AG09319 (cell line): ENCODE measurements around the gene GPR132.

Experiments used
- DNase-seq: peaks from one replicate; pipeline ENCODE4 v3.0.0-alpha.2; 2010; ENCODE audit warnings: low read depth; ENCODE audit errors: extremely low read depth
- TF ChIP-seq, protein P1 (sequence below): IDR thresholded peaks from 2 replicates; pipeline ENCODE4 v1.5.1; 2011; ENCODE audit warnings: low read depth, mild to moderate bottlenecking, inconsistent platforms, low read length, moderate library complexity

Gene GPR132

GRCh38 chr14:105094193-105094907 lies 29.1 kb upstream of the GPR132 start:
- TF ChIP-seq, protein P1, sequence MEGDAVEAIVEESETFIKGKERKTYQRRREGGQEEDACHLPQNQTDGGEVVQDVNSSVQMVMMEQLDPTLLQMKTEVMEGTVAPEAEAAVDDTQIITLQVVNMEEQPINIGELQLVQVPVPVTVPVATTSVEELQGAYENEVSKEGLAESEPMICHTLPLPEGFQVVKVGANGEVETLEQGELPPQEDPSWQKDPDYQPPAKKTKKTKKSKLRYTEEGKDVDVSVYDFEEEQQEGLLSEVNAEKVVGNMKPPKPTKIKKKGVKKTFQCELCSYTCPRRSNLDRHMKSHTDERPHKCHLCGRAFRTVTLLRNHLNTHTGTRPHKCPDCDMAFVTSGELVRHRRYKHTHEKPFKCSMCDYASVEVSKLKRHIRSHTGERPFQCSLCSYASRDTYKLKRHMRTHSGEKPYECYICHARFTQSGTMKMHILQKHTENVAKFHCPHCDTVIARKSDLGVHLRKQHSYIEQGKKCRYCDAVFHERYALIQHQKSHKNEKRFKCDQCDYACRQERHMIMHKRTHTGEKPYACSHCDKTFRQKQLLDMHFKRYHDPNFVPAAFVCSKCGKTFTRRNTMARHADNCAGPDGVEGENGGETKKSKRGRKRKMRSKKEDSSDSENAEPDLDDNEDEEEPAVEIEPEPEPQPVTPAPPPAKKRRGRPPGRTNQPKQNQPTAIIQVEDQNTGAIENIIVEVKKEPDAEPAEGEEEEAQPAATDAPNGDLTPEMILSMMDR: no peak
- no peak for DNase-seq

DNA sequence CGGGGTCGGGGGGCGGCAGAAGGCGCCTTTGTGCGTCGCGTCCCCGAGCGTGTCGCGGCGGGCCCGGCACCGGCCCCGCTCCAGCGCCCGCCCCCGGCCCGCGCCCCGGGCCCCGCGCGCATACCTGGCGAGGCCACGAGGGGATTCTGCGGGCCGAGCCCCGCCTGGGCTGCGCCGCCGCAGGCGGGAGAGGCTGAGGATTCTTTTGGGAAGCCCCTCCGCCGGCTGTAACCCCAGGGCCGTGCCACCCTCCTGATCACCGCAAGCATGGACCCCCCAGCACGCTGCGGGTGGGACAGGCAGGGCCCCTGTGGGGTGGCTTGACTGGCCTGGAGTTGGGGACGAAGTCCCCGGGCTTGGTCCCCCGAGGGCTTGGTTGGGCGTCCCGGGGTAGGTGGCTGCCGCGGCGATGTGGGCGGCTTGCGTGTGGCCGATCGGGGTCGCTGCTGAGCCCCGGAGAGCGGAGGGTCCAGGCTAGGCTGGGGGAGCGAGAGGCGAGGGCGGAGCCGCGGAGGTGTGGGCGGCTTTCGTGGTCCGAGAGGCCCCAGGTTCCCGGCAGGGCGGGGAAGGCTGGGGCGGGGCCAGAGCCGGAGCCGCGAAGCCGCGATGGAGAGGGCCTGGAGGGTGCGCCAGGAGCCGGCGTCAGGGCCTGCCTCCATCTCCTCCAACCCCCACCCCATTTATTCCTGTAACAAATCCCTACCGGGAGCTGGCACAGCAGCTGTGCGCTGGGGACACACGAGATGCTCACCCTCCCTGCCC lies 28.4 kb upstream of the GPR132 start:
- DNase-seq: no peak
- TF ChIP-seq, protein P1: peak; percentile 48

DNA sequence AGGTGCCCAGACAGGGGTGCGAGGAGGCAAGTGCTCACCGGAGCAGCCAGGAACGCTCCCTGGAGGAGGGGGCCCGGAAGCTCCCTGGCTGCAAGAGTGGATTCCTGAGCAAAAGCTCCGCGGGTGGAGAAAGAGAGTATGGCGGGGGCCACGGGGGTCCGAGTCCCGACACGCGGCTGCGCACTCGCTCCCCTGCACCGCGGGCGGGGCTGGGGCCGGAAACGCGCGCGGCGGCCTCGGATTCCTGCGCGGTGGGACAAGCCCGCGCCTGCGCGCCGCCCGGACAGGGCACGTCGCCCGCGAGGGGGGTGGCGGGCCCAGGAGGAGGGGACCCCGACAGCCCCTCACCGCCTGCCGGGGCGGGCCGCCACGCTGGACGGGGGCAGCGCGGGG lies 27.8 kb upstream of the GPR132 start:
- no peak for DNase-seq
- TF ChIP-seq, protein P1: no peak

GRCh38 chr14:105092171-105093037 lies 27.2 kb upstream of the GPR132 start:
- DNase-seq: no peak
- TF ChIP-seq, protein P1: no peak

DNA sequence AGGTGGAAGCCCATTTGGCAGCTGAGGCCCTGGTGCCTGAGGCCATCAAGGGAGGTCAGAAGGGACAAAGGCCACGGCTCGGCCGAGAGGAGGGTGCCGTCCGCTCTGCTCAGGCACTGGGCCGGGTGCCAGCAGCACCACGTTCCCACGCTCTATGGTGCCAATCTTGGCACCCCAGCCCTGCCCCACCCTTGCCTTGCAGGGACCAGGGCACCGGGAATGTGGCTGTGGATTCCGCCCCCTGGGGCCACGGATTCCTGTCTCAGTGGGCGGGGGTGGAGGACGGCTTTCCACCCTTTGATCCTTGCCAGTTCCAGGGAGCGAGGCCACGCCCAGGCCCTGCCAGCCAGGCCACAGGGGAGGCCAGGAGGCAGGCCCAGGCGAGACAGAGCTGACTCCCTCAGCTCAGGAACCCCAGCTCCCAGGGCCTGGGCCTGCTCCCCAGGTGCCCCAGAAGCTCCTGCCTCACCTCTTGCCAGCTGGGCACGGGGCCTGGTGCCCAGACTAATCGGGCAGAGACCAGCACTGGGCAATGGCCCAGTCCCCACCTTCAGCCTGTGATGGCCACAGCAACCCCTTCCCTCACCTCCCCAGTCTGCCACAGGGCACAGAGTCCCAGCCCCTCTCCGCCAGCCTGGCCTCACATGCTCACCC lies 26.4 kb upstream of the GPR132 start:
- DNase-seq: no peak
- TF ChIP-seq, protein P1: no peak

GRCh38 chr14:105091054-105091516 lies 25.9 kb upstream of the GPR132 start:
- DNase-seq: no peak
- TF ChIP-seq, protein P1: no peak
